ENCODE data around the gene RPS6KA2.

DNA sequence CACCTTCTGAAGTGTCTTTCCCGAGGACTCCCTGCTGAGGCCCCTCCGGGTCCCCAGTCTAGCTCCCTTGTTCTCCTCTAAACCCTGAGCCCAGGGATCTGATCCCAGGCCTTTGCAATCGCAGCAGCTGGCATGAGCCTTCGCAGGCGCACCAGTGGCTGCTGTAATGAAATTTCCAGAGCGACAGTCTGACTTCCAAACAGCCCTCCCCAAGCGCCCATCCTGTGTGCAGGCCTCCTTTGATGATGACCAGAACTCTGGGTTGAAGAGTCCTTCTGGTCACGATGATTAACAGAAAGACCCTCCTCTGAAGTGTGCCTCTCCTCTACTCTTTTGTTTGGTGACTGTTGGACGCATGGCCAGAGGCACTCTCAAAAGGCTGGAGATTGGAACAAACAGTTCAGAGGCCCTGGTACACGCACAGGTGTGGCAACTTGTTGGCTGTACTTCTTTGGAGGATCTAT, 155.2 kb downstream of the RPS6KA2 start:
- TF ChIP-seq, protein P1, sequence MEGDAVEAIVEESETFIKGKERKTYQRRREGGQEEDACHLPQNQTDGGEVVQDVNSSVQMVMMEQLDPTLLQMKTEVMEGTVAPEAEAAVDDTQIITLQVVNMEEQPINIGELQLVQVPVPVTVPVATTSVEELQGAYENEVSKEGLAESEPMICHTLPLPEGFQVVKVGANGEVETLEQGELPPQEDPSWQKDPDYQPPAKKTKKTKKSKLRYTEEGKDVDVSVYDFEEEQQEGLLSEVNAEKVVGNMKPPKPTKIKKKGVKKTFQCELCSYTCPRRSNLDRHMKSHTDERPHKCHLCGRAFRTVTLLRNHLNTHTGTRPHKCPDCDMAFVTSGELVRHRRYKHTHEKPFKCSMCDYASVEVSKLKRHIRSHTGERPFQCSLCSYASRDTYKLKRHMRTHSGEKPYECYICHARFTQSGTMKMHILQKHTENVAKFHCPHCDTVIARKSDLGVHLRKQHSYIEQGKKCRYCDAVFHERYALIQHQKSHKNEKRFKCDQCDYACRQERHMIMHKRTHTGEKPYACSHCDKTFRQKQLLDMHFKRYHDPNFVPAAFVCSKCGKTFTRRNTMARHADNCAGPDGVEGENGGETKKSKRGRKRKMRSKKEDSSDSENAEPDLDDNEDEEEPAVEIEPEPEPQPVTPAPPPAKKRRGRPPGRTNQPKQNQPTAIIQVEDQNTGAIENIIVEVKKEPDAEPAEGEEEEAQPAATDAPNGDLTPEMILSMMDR (IDR thresholded peaks at IDR 0.05), result no peak
- no peak for TF ChIP-seq POLR2AphosphoS5 (IDR thresholded peaks at IDR 0.05; ENCODE audit: low read depth, low read length)
- TF ChIP-seq, protein P2, sequence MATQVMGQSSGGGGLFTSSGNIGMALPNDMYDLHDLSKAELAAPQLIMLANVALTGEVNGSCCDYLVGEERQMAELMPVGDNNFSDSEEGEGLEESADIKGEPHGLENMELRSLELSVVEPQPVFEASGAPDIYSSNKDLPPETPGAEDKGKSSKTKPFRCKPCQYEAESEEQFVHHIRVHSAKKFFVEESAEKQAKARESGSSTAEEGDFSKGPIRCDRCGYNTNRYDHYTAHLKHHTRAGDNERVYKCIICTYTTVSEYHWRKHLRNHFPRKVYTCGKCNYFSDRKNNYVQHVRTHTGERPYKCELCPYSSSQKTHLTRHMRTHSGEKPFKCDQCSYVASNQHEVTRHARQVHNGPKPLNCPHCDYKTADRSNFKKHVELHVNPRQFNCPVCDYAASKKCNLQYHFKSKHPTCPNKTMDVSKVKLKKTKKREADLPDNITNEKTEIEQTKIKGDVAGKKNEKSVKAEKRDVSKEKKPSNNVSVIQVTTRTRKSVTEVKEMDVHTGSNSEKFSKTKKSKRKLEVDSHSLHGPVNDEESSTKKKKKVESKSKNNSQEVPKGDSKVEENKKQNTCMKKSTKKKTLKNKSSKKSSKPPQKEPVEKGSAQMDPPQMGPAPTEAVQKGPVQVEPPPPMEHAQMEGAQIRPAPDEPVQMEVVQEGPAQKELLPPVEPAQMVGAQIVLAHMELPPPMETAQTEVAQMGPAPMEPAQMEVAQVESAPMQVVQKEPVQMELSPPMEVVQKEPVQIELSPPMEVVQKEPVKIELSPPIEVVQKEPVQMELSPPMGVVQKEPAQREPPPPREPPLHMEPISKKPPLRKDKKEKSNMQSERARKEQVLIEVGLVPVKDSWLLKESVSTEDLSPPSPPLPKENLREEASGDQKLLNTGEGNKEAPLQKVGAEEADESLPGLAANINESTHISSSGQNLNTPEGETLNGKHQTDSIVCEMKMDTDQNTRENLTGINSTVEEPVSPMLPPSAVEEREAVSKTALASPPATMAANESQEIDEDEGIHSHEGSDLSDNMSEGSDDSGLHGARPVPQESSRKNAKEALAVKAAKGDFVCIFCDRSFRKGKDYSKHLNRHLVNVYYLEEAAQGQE (IDR thresholded peaks at IDR 0.05; ENCODE audit: insufficient read depth in 1 of 2, low read depth in 2 of 2, low read length in 1 of 2), result no peak

Data from Panc1 (cell line).